GM21528 (cell line): ENCODE results near the gene CCDC30.
A peak's percentile ranks its signal among the peaks of the same experiment; 100 is the strongest.

ENCODE experiments used
- ATAC-seq: cut with Tn5 transposase; IDR thresholded peaks from one replicate; pipeline ENCODE4 v1.9.1; 2021; ENCODE audit warnings: mild to moderate bottlenecking, moderate library complexity; ENCODE audit not compliant: unreplicated experiment, low FRiP score

CCDC30 gene

GRCh38 chr1:42462828-42463763, at the start of gene CCDC30:
Gene CCDC30 (plus strand): TSS chr1:42463286. CDS start chr1:42480552, 17,266 bp downstream.
- peak; percentile 97 for ATAC-seq

DNA sequence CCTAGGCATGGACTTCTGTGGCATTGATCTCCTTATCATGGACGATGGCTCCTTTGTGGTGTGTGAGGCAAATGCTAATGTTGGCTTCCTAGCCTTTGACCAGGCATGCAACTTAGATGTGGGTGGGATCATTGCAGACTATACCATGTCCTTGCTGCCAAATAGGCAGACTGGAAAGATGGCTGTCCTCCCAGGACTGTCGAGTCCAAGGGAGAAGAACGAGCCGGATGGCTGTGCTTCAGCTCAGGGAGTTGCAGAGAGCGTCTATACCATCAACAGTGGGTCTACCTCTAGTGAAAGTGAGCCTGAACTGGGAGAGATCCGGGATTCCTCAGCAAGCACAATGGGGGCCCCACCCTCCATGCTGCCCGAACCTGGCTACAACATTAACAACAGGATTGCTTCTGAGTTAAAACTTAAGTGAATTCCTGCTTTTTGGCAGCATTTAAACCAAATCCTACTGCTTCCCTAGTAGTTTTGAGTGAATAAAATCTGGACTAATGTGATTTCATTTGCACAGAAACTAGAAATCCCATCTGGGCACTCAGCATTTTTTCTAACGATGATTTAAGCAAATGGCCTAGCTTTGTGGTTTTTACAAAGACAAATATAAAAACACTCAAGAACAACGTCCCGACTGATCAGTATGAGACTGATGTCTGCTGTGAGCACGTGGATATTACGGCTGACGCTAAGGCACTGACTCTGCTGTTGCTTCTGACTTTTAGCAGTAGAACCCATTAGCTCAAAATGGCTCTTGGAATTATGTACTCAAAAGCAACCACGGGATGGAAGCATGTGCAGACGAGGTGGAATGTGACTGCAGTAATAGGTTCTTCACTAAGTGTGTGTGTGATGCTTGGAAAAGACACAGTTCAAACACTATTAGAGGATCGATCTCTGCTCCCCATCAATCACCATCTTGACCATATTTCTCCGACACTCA, 48.3 kb upstream of the CCDC30 start:
- no peak for ATAC-seq

- no peak for ATAC-seq
Observed at GRCh38 chr1:42417166-42417565, 45.9 kb upstream of the CCDC30 start.

DNA sequence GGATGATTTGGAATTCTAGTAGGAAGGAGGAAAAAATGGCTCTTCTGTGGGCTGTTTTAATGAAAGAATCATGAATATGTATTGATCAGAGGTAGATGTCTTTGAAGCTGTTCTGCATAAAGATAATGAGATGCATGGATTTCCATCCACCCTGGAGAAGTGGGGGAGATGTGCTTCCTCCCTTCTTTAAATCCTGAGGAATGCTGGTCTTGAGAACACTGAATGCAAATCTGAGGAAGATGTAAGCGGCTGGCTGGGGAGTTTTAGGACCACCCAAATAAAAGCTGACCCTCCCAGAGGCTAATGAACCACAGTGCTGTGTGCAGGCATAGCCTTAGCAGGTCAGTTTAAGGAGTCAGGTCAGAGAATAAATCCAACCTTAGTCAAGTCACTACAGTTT, 44.6 kb upstream of the CCDC30 start:
- no peak for ATAC-seq

GRCh38 chr1:42419126-42419821, 43.8 kb upstream of the CCDC30 start:
- no peak for ATAC-seq

DNA sequence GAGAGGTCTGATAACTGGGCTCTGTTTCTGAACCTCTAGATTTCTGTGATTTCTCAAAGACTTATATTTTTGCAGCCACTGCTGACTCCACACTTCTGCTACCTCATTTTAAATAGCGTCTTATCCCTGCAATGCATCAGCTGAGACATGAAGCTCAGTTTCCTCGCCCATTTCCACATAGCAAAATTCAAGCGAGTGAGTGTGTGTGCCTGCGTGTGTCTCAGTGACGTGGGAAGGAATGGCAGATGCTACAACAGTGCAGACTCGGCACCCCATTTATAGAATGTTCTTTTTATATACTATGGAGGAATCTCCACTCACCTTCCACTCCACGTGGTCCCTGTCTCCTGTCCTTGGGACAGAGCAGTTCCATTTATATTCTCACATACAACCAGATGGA, 43.0 kb upstream of the CCDC30 start:
- ATAC-seq, result no peak

DNA sequence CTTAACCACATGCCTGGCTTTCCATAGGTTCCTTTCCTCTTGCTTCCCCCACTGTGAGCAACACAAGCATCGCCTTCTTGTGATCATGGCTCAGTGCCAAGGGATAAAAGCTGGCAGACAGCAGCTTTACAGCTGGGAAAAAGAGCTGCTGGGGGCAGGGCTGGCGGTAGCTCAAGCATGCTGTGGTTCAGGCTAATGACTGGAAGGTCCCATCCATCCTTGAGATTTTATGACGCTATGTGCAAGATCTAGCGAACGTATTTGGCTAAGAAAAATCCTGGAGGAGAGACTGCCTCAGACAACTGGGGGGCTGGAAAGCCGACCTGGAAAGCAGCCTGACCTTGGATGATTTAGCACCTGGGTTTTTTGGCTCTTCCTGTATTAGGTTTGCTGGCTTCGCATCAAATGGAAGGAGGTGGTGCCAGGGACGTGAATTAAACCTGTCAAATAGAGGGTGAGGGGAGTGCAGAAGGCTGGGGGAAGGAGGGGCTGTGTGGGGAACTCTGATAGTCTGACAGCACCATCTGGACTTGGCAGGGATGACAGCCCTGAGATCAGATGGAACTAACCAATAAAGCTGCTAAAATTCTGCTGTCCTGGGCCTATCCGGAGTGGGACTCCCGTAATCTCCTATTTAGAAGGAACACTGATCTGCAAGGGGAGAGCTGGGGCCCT, 42.0 kb upstream of the CCDC30 start:
- ATAC-seq, result no peak

DNA sequence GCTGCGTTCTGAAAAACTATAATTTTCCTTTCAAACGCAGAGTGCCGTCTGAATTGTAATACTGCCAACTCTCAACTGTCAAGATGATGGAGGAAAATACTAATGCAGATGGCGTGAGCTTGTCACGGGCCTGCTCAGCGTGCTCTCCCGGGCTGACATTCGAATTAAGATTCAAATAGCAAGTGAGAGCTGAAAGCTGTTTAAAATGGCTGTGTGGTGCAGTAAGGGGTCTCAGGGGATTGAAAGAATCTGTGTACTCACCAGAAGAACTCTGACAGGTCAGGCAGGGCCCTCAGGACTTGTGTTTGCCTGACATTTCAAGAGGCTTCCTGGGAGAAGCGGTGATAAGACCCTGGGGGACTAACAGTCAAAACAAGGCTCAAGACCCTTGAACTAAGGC, 40.3 kb upstream of the CCDC30 start:
- no peak for ATAC-seq

DNA sequence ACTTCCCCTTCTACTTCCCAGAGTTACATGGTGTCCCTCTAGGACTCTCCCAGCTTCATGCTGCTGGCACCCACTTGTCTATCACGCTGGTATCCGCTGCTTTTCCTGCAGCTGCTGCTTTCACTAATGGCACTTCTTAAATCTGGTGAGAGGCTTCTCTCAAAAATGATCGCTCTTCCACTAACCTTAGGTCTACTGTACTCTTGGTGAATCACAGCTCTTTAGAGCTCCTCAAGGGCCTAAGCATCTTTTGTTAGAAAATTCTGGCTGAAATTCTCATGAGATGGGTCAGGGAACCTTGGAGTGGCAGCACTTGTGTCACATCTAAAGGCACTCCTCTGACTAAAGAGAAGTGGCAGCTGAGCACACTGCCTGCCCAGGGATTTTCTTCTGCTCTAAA, 39.4 kb upstream of the CCDC30 start:
- ATAC-seq, result no peak

DNA sequence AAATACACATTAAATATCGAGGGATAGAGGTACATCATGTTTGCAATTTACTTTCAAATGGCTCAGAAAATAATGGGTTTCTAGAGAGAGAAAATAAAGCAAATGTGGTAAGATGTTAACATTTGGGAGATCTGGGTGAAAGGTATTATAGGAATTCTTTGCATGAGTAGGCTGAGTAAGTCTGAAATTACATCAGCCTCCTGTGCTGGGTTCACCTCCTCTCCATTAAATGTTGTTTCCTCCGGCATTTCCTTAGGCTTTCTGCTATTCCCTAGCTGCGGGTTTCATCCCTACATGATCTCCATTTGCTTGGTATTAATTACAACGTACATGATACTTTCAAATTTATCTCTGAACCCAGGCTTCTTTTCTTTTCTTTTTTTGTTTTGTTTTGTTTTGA, 38.9 kb upstream of the CCDC30 start:
- no peak for ATAC-seq

GRCh38 chr1:42427240-42427639, 35.8 kb upstream of the CCDC30 start:
- ATAC-seq, result no peak

GRCh38 chr1:42429603-42430002, 33.5 kb upstream of the CCDC30 start:
- no peak for ATAC-seq

GRCh38 chr1:42430286-42431135, 32.6 kb upstream of the CCDC30 start:
- ATAC-seq, result no peak

DNA sequence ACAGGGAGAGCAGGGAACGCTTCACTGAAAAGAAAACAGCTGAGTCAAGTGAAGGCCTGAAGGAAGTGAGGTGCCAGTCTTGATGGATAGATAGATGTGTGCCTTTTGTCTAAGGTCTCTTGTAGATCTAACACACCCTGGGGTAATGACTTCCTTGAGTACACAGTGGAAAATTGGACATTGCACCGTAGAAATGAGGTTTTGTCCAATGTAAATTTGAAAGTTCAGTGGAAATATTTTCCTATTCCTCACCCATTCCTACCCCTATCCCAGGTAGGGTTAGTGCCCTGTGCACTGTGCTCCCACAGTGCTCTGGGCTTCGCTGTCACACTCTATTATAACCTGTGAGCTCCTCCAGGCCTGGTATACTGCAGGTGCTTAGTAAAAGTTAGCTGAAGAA, 31.6 kb upstream of the CCDC30 start:
- ATAC-seq, result no peak

DNA sequence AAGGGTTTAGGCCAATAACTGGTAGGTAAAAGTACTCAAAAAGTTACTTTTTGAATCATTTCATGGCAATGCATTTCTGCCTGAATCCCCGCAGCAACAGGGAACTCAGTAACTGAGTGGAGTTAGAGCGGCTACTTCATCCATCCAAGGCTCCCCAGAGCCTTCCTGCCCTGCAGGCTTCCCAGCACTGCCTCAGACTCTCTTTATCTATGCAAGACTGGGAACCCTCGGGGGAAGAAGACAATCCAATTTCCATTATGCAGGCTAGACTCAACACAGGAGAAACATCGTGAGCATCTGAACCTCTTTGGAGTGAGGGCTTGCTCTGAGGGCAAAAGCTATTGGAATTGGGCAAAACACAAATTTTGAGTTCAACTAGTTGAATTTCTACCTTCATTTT, 30.4 kb upstream of the CCDC30 start:
- no peak for ATAC-seq

DNA sequence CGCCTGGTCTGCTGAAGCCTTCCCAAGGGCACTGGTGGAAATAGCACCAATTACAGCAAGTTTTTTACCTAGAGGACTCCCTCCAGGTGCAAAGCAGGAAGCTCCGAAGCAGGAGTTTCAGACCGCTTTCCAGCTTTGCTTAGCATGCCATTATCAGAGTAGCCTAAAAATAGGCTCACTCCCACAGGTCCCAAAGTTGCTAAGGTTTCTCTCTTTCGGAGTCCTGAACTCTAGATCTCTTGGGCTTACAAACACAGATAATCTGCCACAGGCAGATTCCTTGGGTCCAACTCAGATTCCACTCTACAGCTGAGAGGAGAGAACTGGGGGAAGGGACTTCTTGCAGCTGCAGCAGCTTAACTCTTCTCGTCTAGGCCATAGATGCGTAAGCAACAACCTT, 29.7 kb upstream of the CCDC30 start:
- ATAC-seq, result no peak

- no peak for ATAC-seq
Observed at GRCh38 chr1:42434340-42434739, 28.7 kb upstream of the CCDC30 start.

DNA sequence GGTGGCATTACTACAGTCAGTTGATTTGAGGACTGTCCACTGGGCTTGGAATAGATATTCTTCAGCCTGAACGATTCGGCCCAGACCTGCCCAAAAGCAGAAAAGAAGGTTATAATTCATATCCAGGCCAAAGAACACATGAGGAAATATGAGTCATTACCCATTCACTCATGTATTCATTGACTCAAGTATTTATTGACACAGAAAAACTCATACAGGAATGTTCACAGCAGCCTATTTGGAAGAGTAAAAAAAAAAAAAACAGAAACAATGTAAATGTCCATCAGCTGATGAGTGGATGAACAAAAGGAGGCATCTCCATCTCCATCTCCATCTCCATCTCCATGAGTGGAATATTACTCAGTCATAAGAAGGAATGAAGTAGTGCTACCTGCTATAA, 23.1 kb upstream of the CCDC30 start:
- ATAC-seq, result no peak

- ATAC-seq, result no peak
Observed at GRCh38 chr1:42442662-42443061, 20.4 kb upstream of the CCDC30 start.
